Astrocyte (in vitro differentiated cells and primary cell): ENCODE results near the gene HMG20A.

Experiments
- EZH2 ChIP-seq: IDR thresholded peaks from 2 replicates; pipeline ENCODE4 v1.6.1; 2012; ENCODE audit warnings: mild to moderate bottlenecking, low read length, inconsistent platforms; ENCODE audit not compliant: insufficient read depth
- TF ChIP-seq, protein P1 (sequence below): IDR thresholded peaks from 2 replicates; pipeline ENCODE4 v1.5.1; 2011; ENCODE audit warnings: low read depth, mild to moderate bottlenecking, inconsistent platforms, low read length, moderate library complexity; ENCODE audit not compliant: insufficient read depth

- TF ChIP-seq, protein P1, sequence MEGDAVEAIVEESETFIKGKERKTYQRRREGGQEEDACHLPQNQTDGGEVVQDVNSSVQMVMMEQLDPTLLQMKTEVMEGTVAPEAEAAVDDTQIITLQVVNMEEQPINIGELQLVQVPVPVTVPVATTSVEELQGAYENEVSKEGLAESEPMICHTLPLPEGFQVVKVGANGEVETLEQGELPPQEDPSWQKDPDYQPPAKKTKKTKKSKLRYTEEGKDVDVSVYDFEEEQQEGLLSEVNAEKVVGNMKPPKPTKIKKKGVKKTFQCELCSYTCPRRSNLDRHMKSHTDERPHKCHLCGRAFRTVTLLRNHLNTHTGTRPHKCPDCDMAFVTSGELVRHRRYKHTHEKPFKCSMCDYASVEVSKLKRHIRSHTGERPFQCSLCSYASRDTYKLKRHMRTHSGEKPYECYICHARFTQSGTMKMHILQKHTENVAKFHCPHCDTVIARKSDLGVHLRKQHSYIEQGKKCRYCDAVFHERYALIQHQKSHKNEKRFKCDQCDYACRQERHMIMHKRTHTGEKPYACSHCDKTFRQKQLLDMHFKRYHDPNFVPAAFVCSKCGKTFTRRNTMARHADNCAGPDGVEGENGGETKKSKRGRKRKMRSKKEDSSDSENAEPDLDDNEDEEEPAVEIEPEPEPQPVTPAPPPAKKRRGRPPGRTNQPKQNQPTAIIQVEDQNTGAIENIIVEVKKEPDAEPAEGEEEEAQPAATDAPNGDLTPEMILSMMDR = no peak
- TF ChIP-seq EZH2 = no peak
Observed at GRCh38 chr15:77502379-77503095, 81.8 kb downstream of the HMG20A start.
